Stimulated activated CD4-positive, alpha-beta T cell treated with anti-CD3 and anti-CD28 coated beads, Interleukin-4, amount 100 ng/mL, for 48 hours (primary cell): ENCODE measurements around the gene COMT.
"Not testable (repeated sequence)": the region's sequence is repeated elsewhere in the genome, so short reads cannot be mapped to it uniquely, and the experiment has no call there.

ENCODE experiments used
- DNase-seq, 2 donors: peaks; one replicate each; pipeline ENCODE4 v3.0.0-alpha.2; 2020; ENCODE audit warnings: low read depth in 2 of 2

Gene COMT

DNA sequence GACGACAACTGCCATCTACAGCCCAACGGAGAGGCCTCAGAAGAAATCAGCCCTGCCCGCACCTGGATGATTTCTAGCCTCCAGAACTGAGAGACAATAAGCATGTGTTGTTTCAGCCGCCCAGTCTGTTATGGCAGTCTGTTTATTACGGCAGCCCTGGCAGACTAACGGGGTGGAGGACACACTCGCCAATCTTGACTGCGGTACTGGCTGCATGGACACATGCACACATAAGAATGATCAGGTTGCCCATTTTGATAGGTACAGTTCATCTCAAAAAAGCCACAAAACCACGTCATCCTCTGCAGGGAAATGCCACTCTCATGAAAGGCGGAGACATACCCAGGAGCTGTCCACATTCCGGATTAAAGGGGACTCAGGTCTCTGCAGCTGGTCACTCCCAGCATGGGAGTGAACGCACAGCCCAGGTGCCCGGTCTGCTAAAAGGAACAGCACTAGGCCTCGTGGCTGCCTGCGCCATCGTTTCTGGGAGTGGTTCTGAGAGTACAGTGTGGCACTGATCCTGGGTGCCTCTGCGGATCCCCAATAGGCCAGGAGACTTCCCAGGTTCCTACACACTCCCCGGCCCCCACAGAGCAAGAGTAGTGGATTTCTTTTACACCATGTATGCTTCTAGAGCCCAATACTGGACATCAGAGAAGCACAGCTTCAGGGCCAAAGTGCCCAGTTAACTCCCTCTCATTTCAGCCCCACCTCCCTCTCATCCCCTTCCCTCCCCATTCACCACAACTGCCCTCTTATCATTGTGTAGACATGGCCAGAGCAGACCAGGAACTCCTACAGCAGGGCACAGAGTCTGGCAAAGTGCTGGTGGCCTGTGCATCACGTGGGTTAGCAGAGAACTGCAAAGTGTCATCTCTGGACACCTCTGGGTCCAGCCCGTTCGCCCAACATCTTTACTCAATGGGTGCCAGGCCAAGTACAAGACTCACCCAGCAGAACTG is 11.7 kb upstream of the COMT start:
- no peak for DNase-seq

DNA sequence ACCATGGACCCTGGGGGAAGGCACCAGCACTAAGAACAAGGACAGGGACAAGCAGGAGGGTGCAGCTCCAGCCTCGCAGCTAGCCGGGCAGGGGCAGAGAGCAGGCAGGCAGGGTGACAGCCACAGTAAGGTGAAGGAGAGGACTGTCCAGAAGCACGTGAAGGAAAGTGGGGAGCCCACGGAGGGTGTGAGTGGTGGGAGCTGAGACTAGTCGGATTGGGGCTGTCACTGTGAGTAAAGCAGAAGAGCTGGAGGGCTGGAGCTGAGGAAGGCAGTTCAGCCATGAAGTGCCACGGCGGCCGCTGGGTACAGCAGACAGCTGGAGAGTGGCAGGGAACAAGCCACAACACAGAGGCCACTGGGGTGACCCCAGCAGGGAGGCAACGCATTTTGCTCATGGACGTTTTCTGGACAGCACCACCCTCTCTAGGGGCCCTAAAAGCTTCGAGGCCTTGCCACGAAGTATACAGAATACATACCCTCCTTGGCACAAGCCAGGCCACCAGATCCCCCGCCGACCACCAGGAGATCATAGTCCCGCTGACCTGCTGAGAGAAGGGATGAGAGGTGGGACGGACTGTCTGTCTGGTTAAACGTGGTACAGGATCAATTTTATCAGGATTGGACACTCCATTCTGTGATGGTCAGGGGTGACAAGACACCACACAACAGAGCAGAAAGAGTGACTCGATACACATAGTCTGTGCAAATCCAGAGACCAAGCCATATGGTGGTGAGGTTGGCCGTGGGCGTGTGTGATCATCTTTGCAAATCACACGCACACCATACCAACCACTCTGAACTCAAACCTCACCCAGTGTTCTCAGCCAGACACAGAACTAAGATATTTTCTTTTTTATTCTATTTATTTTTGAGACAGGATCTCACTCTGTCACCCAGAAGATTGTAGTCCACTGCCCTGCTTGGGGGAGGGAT is 10.8 kb upstream of the COMT start:
- no peak for DNase-seq

DNA sequence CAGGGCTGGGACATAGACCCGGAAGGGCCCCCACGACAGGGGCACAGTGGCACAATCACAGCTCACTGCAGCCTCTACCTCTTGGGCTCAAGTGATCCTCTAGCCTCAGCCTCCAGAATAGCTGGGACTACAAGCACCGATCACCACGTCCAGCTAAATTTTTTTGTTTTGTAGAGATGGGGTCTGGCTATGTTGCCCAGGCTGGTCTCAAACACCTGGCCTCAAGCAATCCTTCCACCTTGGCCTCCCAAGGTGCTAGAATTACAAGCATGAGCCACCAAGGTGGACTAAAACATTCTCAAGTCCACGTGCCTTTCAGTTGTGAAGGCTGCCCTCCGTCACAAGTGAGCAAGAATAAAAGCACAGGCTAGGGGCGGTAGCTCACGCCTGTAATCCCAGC is 10.1 kb upstream of the COMT start:
- no peak for DNase-seq

DNA sequence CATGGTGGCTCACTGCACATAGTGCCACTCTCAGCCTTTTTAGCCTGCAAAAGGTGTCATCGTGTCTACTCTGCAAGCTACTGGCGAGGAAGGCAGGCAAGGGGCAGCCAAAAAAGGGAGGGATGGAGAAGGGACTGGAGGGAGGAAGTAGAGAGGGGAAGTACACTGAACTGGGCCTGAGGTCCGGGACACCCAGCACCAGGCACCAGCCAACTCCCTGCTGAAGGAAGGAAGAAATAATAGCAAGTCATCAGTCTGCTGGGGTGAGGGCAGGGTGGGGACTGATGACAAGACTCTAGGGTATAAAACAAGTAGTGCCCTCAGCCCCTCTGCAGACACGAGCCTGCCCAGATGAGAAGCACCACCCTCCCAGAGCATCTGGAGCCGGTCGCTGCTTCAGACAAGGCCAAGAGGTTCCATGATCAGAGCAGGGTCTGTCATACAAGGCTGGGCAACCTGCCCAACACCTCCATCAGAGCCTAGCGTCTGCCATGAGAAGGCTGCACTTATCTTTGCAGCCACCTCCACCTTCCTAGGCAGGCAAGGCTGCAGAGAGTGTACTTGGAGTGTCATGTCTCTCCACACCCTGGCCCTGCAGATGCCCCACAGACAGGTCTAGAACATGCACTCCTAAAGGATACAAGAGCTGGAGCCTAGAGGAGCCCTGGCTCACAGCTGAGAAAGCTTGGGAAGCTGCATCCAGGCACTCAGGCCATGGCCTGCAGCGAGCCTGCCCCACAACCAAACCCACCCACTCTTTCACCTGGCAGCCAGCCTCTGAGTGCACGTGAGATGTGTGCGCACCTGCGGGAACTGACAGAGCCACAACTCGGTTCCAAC is 9.0 kb upstream of the COMT start:
- no peak for DNase-seq

DNA sequence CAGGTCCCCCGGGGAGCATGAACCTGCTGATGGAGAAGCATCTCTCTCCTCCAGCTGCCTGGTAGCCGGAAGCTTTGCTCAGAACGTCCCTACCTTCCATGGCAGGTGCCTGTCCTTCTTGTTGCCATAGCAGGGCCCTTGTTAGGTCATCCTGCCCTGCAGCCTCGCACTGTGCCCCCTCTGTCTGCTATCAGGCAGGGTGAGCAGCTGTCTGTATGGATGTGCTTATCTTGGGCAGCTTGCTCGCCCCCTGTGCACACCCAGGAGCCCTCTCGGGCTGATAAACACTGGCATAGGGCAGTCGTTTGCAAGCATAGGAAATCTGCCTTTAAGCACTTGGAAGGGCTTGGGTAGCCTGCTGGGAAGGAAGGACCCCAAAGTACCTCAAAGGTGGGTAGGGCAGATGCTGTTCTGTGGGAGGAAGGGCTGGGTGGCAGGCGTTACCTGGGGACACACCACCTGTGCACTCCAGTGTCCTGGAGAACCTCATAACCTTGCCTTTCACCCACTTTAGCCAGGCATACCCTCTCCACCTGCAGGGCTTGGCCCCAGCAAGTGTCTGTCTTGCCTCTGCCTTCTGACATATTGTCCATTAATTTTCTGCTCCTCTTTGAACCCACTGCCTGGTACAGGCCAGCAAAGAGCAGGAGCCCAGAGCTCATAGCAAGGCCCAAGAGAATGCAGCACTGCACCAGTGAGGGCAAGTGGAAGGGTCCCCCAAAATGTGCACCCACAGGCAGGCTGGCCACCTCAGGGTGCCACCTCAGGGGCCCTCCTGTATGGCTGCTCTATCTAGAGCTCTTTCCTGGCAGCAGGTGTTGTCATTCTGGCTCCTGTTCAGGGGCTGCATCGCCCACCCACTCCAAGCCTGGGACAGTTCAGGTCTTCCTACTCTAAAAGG is 8.0 kb upstream of the COMT start:
- no peak for DNase-seq

DNA sequence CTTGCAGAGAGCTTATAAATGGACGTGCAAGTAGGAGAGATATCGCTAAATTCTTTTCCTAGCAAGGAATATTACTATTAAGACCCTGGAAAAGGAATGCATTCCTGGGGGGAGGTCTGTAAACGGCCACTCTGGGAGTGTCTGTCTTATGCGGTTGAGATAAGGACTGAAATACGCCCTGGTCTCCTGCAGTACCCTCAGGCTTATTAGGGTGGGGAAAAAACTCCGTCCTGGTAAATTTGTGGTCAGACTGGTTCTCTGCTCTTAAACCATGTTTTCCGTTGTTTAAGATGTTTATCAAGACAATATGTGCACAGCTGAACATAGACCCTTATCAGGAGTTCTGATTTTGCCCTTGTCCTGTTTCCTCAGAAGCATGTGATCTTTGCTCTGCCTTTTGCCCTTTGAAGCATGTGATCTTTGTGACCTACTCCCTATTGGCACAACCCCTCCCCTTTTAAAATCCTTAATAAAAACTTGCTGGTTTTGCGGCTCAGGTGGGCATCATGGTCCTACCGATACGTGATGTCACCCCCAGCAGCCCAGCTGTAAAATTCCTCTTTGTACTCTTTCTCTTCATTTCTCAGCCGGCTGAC is 6.4 kb upstream of the COMT start:
- not testable (repeated sequence) for DNase-seq

DNA sequence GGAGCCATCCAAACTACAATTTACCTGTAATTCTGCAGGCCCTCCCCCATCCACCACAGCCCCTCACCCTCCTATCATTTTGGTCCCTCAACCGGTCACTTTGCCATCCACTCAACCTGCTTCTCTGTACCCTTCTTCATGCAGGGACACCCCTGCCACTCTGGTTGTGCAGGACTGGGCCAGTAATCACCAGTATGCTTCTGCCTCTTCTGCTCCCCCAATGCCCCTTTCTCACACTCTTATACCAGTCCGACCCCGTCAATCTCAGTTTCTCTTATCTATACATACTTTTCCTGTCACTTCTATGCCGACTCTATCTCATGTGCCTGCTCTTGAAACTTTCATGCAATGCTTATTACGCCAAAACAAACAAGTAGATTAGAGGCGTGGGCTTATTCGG is 5.1 kb upstream of the COMT start:
- no peak for DNase-seq

DNA sequence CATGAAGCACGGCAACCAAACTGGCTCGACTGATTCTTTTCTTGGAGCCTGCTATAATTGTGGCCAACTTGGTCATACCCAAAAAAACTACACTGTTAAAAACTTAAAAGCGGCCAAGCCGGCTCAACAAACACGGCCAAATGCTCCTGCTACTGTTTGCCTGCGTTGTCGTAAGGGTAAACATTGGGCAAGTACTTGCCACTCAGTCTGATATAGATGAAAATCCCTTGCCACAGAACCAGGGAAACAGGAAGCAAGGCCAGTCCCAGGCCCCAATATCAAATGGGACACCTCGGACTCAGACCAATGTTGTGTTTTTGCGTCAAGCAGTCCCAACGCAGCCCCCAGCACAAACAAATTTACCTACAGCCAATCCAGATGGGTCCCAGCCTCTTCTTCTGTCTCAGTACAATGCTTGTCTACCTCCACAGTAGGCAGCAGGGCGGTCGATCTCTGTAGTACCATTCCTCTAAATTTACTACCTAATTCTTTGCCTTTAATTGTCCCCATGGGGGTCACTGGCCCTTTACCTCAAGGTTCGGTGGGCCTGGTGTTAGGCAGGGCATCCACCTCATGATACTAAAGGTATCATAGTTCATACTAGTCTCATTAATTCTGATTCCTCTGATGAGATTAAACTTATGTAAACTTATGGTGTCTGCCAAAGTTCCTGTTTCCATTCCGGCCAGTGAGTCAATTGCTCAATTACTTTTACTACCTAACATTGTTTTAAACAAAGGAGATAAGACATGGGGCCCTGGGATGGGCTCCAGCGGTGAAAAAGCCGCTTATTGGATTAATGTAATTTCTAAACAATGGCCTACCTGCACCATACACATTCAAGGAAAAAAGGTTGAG is 3.7 kb upstream of the COMT start:
- no peak for DNase-seq

DNA sequence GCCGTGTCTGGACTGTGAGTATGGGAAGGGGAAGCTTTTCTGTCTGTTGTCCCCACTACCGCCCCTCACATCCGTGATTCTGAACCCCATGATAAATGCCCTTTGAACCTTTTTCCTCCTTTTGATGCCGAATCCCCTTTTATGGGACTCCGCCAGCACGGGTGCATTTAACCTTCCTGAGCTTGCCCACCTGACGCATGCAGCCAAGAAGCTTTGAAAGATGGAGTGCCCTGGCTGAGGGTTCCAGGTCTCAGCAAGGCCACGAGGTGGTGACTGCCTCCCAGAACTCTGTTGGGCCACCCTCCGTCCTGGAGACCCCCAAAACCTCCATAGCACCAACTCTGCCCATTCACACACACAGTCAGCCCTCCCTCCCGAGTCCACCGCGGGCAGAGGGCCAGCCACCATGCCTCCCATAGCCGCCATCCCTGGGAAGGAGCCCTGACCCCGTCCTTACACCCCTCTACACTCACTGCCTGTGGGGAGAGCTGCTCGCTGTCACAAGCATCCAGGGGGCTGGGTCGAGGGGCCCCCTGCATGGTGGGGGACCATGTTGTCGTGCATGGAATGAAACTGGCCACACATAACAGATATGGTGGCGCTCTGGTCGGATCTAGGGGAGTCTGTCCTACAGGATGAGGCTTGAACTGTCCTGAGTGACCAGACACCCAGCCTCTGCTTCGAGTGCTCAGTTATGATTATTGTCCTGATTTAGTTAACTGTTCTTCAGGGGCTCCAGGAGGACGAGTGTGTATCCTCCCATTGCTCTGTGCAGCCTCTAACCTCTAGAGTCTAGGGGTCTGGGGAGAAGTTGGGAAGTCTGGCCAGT is 822 bp upstream of the COMT start:
- DNase-seq = no peak

DNA sequence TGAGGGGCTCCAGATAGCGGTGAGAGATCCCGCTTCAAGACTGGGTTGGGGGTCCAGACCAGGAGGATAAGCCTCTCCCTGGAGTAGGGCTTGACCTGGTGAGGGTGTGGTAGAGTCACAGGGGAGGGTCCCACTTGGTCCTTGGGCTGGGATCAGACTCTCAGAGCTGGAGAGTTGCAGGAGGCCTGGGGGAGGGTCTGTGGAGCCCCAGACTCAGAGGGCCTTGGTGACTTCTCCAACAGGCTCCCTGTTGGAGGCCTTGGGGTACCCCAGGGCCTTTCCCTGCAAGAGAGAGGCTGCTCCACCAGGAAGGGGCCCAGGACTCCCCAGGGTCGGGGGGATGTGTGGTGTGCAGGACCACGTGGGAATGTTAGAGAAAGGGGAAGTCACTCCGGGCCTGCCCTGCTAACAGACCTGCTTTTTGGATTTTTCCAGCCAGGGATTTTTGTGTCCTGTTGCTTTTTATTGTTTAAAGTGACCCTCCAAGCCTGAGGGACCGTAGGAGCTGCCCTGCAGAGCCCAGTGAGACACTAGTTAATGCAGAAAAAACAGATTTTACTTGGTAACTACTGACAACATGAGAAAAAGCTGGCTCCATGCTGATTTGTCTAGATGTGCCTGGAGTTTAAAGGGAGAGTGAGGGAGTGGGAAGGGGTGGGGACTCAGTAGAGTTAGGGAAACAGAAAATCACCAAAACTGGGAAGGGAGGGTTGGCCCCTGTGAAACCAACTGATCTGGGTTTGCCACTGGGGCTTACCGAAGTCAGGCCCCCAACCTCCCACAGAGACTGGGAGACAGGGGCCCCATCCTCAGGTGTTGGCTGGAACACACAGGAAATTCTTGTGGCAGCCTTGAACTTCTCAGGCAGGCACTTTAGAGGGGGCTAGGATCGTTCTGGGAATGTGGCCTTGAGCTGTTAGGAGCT is 847 bp downstream of the COMT start:
- no peak for DNase-seq

DNA sequence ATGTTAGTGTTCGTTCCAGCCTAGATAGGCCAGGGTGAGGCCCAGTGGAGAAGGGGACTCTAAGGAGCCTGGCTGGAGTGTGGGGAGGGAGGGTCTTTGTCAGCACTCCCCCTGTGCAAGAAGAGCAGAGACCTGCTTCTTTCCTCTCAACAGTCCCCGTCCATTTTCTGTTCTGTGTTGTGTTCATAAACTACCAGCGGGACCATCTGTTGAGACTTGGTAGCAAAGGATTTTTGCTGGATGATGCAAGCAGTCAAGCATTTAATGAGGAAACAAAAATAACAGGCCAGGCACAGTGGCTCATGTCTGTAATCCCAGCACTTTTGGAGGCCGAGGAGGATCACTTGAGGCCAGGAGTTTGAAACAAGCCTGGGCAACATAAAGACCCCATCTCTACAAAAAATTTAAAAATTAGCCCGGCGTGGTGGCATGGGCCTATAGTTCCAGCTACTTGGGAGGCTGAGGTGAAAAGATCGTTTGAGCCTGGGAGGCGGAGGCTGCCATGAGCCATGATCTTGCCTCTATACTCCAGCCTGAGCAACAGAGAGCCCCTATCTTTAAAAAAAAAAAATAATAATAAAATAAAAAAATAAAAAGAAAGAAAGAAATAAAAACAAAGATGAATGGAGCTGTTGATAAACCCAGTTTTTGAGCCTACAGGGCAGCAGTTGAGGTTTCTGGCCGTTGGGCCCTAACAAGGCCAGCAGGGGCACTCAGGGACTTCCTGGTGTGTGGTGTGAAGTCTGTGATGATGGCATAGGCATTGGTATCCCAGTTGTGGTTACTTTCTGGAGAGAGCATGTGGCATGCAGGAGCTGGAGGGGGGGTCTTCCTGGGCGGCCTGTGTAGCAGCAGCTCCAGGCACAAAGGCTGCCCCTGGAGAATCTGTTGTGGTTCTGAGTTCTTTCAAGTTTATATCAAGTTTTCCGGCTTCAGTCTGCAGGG is 1.8 kb downstream of the COMT start:
- DNase-seq = no peak

DNA sequence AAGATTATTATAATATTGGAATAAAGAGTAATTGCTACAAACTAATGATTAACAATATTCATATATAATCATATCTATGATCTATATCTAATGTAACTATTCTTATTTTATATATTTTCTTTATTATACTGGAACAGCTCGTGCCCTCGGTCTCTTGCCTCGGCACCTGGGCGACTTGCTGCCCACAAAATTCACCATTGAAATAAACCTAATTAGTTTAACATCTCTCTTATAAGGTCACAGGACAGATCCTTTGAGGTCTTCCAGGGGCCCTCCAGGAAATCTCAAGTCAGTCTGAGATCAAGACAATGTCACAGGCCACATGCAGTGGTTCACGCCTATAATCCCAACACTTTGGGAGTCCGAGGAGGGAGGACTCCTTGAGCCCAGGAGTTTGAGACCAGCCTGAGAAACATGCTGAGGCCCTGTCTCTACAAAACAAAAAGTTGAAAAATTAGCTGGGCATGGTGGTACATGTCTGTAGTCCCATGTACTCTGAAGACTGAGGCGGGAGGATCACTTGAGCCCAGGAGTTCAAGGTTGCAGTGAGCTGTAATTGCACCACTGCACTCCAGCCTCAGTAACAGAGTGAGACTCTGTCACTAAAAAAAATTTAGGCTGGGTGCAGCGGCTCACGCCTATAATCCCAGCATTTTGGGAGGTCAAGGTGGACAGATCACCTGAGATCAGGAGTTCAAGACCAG is 6.6 kb downstream of the COMT start:
- no peak for DNase-seq

DNA sequence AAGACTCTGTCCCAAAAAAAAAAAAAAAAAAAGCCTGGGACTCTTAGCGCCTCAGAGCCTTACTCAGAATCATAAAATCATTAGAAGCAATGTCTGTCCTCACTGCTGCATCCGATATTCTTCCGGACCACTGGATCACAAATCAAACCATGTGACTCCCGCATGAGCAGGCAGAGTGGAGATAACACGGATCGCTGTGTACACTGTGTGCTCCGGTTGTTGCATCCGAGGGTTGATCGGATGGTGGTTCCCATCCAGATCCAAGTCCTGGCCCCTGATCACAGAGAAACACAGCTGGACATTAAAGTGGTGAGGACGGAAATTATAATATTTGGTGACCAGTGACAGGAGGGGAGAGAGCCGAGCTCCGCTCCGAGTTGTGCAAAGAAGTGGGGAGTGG is 9.8 kb downstream of the COMT start:
- no peak for DNase-seq

DNA sequence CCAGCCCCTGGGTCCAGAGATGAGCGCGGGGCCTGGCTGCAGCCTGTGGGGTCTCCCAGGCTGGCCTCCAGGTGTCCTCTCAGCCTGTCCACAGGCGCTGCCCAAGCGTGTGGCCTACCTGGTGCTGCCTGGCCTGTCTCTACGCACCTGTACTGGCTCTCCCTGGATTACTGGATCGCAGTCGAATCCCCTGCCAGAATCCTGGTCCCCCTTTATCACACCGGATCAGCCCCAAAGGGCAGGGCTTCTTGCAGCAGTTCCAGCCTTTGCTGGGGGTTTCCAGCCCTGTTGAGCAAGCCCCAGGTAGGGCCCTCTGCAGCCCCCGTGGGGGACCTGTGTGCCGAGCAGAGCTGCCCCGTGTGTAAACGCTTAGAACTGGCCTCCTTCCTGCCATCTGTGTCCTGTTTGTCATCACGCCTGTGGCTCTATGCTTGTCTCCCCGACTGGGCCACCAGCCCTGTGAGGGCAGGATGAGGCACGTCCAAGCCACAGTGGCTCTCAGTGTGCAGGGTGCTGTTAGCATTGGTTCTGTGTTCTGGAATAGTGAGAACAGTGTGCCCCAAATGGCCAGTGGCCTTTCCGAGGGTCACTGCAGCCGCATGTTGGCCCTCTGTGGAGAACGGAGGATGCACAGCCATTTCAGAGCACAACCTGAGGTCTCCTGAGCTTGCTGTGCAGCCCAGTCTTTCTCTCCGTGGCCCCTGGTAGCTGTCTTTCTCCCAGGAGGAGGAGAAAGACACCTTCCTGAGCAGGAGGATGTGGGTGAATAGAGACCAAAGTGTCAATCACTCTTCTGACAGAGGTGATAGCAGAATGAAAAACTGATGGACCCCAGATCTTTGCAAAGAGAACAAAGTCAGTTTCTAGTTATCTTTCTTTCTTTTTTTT is 13.9 kb downstream of the COMT start:
- no peak for DNase-seq

DNA sequence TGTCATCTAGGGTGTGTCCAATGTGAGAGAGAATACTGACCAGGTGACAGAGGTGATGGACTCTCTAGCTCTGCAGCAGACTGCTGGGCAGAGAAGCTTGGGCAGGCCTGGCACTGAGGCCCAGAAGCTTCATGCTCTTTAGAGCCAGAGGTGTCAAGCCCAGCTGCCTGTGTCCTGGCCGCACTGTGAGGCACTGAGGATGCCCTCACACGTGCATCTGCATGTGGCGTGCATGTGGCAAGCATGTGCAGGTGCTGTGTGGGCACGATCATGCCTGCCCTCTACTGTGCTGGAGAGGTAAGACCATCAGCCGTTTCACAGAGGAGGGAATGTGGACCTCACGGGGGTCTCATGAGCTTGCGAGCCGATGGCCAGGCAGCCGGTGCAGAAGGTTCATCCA is 15.9 kb downstream of the COMT start:
- DNase-seq = no peak
